GM20431 (cell line): ENCODE results near the gene PHLDA3.
"Not testable (repeated sequence)": the region's sequence is repeated elsewhere in the genome, so short reads cannot be mapped to it uniquely, and the experiment has no call there.

Source experiments
- in situ Hi-C: fragments of 300-500 bp; cut with MseI, MboI; formaldehyde crosslinking; loops from one replicate; pipeline ENCODE4 v1.15.0; 2020; ENCODE audit warnings: low sequenced_read_pairs; ENCODE audit not compliant: unreplicated experiment

The PHLDA3 gene

DNA sequence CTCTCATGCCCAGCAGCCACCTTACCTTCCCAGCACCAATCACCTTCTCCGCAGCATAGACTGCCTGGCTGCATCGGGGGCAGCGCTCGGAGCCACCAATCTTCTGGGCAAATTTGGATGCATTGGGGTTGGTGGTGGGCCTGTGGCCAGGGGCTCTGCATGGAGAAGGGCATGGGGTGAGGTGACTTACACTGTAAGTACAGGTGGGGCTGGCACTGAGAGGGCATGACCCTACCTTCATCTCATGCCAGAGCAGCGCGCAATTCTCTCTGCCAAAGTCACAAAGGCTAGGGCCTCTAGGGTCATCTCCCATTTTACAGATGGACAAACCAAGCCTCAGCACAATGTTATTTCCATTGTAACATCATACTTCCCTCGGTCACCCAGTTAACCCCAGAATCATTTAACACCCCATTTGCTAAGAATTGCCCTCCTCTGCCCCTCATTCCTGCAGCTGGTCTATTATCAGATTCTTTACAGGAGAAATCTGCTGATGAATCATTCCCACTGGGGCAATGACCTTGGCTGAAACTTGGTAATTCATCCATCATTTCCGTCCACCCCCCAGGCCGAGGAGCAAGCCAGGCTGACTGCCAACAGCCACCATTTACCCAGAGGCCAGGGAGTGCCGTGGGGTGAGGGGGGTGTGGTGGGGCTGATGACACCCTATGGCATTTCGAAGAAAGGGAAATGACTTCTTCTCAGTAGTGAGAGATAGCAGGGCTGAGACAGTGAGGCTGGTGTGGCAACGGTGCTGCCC, 20.0 kb upstream of the PHLDA3 start:
- in situ Hi-C loops = no loop called here

GRCh38 chr1:201487742-201488141, 18.8 kb upstream of the PHLDA3 start:
- in situ Hi-C loops = no loop called here

DNA sequence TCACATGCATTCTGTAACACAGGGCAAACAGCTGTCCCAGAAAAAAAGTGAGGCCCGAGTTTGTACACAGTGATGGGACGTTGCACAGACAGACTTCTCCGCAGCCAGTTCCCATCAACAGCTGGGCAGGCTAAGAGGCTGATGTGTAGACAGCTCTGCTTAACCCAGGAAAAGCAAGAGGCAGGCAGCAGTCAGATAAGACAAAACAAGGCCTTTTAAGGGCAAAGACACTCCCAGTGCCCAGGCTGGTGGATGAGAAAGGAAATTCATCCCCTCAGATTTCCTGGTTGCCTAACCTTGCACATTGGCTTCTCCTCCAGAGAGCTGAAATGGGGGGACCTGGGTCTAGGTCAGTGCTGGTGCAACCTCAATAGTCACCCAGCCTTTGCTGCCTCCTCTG, 17.2 kb upstream of the PHLDA3 start:
- in situ Hi-C loops = no loop called here

GRCh38 chr1:201485184-201485774, 16.3 kb upstream of the PHLDA3 start:
- in situ Hi-C loops = no loop called here

DNA sequence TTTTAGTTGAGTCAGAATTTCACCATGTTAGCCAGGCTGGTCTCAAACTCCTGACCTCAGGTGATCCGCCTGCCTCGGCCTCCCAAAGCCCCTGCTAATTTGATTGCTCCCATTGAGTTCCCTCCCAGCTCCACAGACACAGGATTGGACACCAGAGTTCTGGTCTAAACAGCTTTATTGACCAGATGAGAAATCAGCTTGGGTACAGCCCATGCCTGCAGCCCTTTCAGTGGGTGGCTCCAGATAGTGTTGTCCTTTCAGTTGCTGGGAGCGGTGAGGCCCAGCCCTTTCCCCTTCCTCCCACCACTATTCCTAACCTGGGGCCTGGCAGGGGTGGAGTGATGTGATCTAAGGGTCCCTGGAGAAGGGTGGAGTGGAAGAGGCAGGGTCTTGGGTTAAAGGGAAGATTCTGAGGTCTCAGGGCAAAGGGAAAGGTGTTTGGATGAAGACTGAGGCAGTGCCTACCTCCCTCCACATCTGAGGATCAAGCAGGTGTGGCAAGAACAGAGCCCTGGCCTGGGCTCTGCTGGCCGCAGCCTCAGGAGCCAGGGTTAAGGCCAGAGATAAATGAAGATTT, 14.5 kb upstream of the PHLDA3 start:
- in situ Hi-C loops = no loop called here

DNA sequence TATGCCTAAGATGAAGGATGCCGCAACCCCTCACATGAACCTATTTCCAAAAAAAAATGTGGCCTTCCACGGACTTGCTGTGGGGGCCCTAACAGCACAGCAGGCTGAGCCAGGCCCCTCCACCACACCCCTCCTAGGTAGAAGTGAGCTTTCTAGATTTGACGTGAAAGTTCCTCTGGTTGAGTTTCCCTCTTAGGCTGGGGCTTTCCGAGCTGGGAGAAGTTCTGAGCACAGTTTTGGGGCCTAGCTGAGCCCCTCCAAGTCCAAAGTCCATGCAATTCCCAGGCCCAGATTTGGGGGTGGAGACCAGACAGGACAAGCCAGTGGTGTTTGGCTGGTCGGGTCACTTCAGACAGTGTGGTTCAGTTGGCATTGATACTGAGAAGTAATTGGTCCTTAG, 13.8 kb upstream of the PHLDA3 start:
- in situ Hi-C loops = no loop called here

- in situ Hi-C loops = no loop called here
Measured at GRCh38 chr1:201481761-201482493, 12.9 kb upstream of the PHLDA3 start.

DNA sequence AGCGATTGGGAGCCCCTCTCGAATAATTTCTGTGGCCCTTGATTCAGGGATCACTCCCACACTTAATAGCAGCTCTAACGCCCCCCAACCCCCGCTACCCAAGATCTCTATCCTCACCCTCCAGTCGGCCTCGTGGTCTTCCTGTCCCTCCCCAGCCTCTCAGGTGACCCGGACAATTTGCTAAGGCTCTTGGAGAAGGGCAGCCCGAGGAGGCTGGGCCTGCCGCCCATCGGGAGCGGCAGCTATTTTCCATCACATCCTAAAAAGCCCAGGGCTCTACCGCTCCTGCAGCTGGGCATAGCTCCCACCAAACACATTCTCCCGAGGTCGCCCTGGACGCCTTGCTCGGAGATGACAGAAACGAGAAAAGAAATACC, 12.0 kb upstream of the PHLDA3 start:
- in situ Hi-C loops = no loop called here

DNA sequence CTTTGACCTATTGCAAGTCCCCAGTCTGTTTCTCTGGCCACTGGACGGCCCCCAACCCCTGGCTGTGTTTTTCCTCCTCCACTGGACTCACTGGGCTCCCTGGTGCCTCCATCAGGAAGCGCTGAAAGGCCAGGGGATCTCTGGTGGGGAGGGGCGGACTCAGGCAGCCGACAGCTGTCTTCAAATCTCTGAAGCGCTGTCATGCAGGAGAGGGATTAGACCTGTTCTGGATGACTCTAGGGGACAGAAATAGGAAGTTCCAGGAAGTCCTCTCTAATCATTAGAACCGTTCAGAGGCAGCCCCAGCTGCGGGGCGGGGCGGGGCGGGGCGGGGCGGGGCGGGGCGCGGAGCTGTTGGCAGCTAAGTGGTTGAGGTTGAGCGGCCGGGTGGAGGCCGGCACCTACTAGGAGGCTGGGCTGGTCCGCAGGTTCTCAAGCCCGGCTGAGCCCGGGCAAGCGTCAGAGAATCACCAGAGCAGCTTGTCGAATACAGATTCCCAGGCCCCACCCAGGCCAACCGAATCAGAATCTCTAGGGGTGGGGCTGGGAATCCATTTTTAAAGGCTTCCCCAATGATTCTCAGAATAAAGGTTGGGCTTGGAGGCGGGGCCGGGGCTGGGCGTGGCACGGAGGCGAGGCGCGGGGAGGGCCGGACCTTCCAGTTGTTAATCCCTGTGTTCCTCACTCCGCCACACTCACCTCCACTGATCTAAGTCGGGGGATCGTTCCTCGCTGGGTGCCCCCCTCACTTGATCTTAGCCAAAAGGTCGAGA, 11.4 kb upstream of the PHLDA3 start:
- in situ Hi-C loops = no loop called here

GRCh38 chr1:201479201-201479730, 10.3 kb upstream of the PHLDA3 start:
- in situ Hi-C loops = no loop called here

DNA sequence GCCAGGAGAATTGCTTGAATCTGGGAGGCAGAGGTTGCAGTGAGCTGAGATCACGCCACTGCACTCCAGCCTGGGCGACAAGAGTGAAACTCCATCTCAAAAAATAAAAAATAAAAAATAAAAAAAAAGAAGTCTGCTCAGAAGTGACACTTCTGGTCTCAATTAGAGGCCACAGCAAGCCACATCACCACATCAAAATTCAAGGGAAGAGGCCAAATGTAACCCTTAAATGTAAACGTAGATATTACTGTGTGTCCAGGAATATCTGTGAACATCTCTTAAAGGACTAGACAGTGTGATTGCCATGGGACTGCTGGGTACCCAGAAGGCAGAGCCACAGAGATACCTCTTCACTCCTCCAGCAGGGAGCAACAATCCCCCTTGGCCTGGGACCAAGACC, 9.7 kb upstream of the PHLDA3 start:
- in situ Hi-C loops = not testable (repeated sequence)

DNA sequence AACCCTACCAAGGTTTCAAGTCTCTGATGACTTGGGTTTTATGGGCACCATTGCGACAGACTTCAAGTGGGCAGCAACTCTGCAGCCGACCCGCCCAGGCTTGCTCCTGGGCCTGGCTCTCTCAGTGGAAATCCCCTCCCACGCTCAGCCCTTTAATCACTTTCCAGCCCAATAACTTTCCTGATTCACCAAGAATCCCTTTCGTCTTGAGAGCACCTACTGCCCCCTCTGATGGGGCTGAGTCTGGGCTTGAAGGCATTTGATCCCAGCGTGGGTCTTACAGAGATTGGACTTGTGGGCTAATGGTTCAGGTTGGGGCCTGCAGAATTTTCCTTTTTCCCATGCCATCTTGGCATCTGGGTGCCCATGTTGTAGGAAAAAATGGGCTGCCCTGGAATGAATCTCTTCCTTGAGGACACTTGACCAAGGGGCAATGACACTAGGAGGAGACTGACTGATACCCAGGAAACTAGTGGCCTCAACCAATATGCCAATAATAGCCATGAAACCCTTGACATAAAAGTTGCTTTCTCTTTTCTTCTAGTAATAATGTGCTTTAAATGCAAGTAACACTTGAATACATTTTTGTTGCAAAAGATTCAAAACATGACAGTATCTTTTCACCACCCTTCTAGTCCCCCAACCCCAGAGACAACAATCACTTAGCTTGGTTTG, 7.8 kb upstream of the PHLDA3 start:
- in situ Hi-C loops = no loop called here

DNA sequence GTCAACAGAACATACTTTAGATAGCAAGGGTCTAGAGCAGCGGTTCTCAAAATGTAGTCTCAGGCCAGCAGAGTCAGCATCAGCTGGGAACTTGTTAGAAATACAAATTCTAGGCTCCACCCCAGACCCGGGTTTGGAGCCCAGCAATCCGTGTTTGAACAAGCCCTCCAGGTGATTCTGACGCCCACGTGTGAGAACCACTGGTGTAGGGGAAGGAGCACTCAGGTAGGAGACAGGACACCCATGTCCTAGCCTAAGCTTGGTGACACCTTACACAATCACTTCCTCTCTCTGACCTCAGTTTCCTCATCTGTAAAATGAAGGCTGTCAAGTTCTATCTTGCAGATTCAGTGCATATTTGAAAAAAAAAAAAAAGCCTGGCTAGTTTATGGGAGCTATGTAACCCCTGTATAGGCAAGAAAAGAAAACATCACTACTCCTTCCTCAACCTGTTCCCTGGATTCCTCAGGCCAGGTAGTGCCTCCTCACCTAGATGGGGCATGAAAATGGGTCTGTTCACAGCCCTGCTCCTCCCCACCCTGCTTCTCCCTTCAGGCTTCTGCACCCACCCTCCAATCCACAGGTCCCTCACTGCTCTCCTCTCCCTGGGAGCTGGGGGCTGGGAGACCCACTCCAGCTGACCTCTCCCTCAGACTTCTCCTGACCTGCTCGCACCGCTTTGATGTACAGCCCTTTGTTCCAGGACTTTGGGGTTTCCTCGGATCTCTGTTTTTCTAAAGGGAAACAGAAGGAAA, 7.1 kb upstream of the PHLDA3 start:
- in situ Hi-C loops = no loop called here

- in situ Hi-C loops = no loop called here
Measured at GRCh38 chr1:201475130-201475529, 6.1 kb upstream of the PHLDA3 start.

DNA sequence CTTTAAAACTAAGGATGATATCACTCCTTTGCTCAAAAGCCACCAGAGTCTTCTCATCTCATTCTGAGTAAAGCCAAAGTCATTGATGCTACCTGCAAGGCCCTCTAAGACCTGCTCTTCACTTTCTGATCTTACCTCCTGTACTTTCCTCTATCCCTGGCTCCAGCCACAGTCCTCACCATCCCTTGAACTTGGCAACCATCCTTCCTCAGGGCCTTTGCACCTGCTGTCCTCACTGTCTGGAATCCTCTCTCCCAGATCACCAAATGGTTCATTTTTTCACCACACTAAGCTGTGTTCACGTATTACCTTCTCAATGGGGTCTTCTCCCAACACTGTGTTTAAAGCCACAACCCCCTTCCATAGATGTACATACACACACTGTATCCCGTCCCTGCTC, 4.3 kb upstream of the PHLDA3 start:
- in situ Hi-C loops = no loop called here

- in situ Hi-C loops = not testable (repeated sequence)
Measured at GRCh38 chr1:201472321-201472720, 3.3 kb upstream of the PHLDA3 start.

DNA sequence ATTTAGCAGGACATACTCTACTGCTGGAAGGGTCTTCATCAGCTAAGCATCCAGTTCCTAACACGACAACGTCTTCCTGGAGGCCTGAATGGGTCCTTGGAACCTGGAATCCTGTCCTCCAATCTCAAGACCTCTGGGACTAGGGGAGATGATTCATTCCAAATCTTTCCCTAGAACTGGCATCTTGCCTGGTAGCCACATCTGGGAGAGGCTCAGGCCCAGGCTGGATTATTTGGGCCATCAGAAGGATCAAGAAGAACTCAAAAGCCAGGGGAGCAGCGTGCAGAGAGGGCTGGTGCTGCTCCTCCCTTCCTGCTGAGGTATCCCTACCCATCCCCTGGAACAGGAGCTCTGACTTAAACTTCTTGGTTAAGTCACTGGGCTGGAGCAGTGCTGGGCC, 2.8 kb upstream of the PHLDA3 start:
- in situ Hi-C loops = no loop called here

DNA sequence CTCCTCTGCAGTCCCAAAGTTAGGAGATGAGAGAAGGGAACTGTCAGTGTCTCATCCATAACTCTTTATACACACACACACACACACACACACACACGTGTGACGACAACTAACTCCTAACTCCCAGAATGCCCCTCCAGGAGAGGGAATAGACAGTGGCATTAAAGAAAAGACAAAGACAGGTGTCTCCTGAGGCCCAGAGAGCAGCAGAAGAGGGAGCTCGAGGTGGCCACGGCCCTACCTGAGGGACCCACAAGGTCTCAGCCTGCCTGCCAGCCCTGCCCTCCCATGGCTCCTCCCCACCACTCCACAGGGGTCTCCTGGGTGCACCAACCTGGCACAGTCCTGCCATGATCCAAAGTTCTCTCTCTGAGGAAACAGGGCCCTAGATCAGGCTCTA, 1.6 kb upstream of the PHLDA3 start:
- in situ Hi-C loops = no loop called here

GRCh38 chr1:201469645-201470074, 672 bp upstream of the PHLDA3 start:
- in situ Hi-C loops = no loop called here
